Mucosa of stomach (tissue), 1 donor: ENCODE measurements around the gene PAGE2B.
"Not testable (repeated sequence)": the region's sequence is repeated elsewhere in the genome, so short reads cannot be mapped to it uniquely, and the experiment has no call there.

ENCODE experiments used
- H3K27me3 ChIP-seq: one replicate; pipeline ENCODE4 v1.7.0; 2013; ENCODE audit warnings: mild to moderate bottlenecking, low read length; ENCODE audit not compliant: control insufficient read depth, insufficient read depth
- H3K36me3 ChIP-seq: one replicate; pipeline ENCODE4 v1.7.0; 2013; ENCODE audit warnings: low read length; ENCODE audit not compliant: control insufficient read depth, insufficient read depth
- H3K4me1 ChIP-seq: one replicate; pipeline ENCODE4 v1.7.0; 2013; ENCODE audit warnings: mild to moderate bottlenecking, low read length; ENCODE audit not compliant: control insufficient read depth, insufficient read depth
- H3K4me3 ChIP-seq: one replicate; pipeline ENCODE4 v1.7.0; 2013; ENCODE audit warnings: low read length
- H3K9ac ChIP-seq: one replicate; pipeline ENCODE4 v1.7.0; 2013; ENCODE audit warnings: mild to moderate bottlenecking, low read length, moderate library complexity
- H3K9me3 ChIP-seq: one replicate; pipeline ENCODE4 v1.7.0; 2013; ENCODE audit warnings: mild to moderate bottlenecking, low read length, moderate library complexity; ENCODE audit not compliant: control insufficient read depth
- donor health status: Pancreatic carcinoma.

Gene PAGE2B

DNA sequence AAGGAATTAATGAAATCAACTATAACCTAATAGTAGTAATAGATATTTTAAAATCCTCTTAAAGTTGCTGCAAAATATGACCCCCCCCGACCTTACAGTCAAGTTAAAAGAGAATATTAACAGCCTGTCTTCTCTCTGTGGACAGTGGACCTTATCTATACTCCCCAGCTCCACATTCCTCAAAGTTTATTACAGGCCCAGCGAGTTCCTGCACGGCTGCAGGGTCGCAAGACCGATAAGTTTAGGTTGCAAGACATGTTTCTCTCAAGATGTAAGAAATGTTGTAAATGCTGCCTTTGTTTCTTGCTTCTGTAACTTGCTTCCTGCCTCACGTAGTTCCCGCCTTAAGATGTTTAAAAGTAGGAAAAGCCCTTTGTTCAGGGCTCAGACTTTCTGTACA, 41.8 kb downstream of the PAGE2B start:
- not testable (repeated sequence) for H3K9me3 ChIP-seq, H3K36me3 ChIP-seq, H3K4me3 ChIP-seq, H3K4me1 ChIP-seq, H3K27me3 ChIP-seq, H3K9ac ChIP-seq

GRCh38 chrX:55118574-55118973, 43.7 kb downstream of the PAGE2B start:
- Histone ChIP-seq H3K4me1 (no peaks in the 10 kb centered on the region), H3K27me3 (no peaks in the 10 kb centered on the region), H3K4me3 (no peak overlapping the region)

GRCh38 chrX:55119271-55119670, 44.4 kb downstream of the PAGE2B start:
- Histone ChIP-seq H3K4me1 (no peaks in the 10 kb centered on the region), H3K4me3 (no peak overlapping the region), H3K36me3 (no peaks in the 10 kb centered on the region), H3K9ac (no peak overlapping the region), H3K9me3 (no peaks in the 10 kb centered on the region), H3K27me3 (no peaks in the 10 kb centered on the region)

More at GRCh38 chrX:55118574-55118973, 43.7 kb downstream of the PAGE2B start:
- Histone ChIP-seq H3K9me3 (no peaks in the 10 kb centered on the region), H3K36me3 (no peaks in the 10 kb centered on the region), H3K9ac (no peak overlapping the region)

DNA sequence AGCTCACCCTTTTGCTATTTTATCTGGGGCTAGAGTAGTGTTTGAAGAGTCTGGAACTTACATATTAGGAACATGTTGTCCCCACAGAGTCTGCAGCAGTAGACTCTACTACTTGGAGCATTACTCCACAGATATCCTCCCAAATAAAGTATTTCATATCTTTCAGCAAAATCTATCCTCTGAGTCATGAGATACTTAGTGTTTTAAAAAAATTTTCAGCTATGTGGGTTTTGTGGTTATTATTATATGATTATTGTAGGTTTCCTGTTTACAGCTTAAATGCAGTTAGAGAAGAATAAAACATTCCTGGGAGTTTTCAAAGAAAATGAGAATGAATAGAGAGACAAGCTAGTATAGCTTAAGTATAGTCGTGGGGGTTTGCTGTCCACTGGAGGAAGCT, 44.9 kb downstream of the PAGE2B start:
- Histone ChIP-seq H3K4me1 (no peaks in the 10 kb centered on the region), H3K9me3 (no peaks in the 10 kb centered on the region), H3K4me3 (no peak overlapping the region), H3K9ac (no peak overlapping the region), H3K27me3 (no peaks in the 10 kb centered on the region), H3K36me3 (no peaks in the 10 kb centered on the region)

DNA sequence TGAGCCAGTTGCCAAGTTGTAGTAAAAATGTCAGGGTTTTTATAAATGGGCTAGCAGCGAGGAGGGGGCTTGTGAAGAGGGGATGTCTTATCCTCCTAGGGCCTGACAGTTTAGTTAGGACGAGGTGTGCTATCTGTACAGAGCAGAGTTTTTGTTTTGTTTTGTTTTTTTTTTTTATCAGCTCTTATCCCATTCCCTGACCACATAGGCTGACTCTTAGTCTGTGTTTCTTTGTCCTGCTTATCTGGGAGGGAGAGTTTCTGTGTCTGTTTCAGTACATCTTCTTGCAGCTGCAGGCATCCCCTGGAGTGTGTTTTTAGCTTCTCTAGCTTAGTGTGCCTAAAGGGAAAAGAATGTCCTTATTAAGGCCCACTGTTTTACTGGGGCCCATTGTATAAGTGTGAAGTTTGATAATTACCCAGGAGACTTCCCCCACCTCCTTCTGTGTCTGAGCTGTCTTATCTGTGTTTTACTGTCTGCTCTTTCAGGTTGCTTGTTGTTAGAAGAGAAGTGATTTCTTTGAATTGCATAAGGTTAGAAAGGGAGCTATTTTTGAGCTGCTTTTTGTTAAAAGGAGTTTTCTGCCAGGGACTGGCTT, 46.0 kb downstream of the PAGE2B start:
- H3K9me3 ChIP-seq, result no peaks in the 10 kb centered on the region
- no peaks in the 10 kb centered on the region for H3K4me1 ChIP-seq
- no peak overlapping the region for H3K4me3 ChIP-seq
- no peaks in the 10 kb centered on the region for H3K36me3 ChIP-seq
- H3K27me3 ChIP-seq, result no peaks in the 10 kb centered on the region
- H3K9ac ChIP-seq, result no peak overlapping the region

- H3K9me3 ChIP-seq, result no peaks in the 10 kb centered on the region
- no peak overlapping the region for H3K9ac ChIP-seq
- no peaks in the 10 kb centered on the region for H3K27me3 ChIP-seq
- no peaks in the 10 kb centered on the region for H3K4me1 ChIP-seq
- no peak overlapping the region for H3K4me3 ChIP-seq
- no peaks in the 10 kb centered on the region for H3K36me3 ChIP-seq
These were observed 49.1 kb downstream of the PAGE2B start for GRCh38 chrX:55123900-55124299.

- no peaks in the 10 kb centered on the region for H3K27me3 ChIP-seq
- H3K4me3 ChIP-seq, result no peak overlapping the region
- no peaks in the 10 kb centered on the region for H3K4me1 ChIP-seq
- no peaks in the 10 kb centered on the region for H3K9me3 ChIP-seq
- H3K9ac ChIP-seq, result no peak overlapping the region
- H3K36me3 ChIP-seq, result no peaks in the 10 kb centered on the region
These were observed 52.9 kb downstream of the PAGE2B start for GRCh38 chrX:55127692-55128091.
